ENCODE data around the gene ZMYND10. TPM values are rescaled to one million over a fixed set of nuclear protein-coding genes. Genes with fewer than 3 reads are reported as not detected.

The ZMYND10 gene
- total RNA-seq, 2 experiments from 2014 or later, result 1.6 TPM

GRCh38 chr3:50338965-50339364, 6.6 kb downstream of the ZMYND10 start:
- CTCF ChIA-PET, result interaction anchor here (0.7 to 3.4 kb wide), 7 partner anchors 10 to 271 kb away, joined by 3 to 35 read pairs (median 4); partner anchors contain the start of genes CYB561D2, GNAI2 and NPRL2
- POLR2A ChIA-PET, result interaction anchor here (0.7 to 3.6 kb wide), 5 partner anchors 11 to 277 kb away, joined by 6 to 28 read pairs (median 17); partner anchors contain the start of genes CYB561D2, HYAL3, NAA80 and NPRL2

- CTCF ChIA-PET, result interaction anchor here (0.5 to 3.4 kb wide), 10 partner anchors 8 to 404 kb away, joined by 3 to 35 read pairs (median 4); partner anchors contain the start of genes CYB561D2, GNAI2, HYAL3 and IFRD2
- POLR2A ChIA-PET, result interaction anchor here (0.6 to 3.6 kb wide), 23 partner anchors 9 to 274 kb away, joined by 3 to 28 read pairs (median 4); partner anchors contain the start of genes CISH, CYB561D2, GNAI2 and HEMK1
These were observed 8.2 kb downstream of the ZMYND10 start for GRCh38 chr3:50337175-50337861.

GRCh38 chr3:50336452-50337174, 8.9 kb downstream of the ZMYND10 start:
- CTCF ChIA-PET, result interaction anchor here (0.5 to 3.4 kb wide), 13 partner anchors 9 to 403 kb away, joined by 3 to 35 read pairs (median 3); partner anchors contain the start of genes CYB561D2, GNAI2, HYAL3 and IFRD2

GRCh38 chr3:50334339-50335075, 11.0 kb downstream of the ZMYND10 start:
- ChIA-PET POLR2A (interaction anchor here (1.0 to 1.9 kb wide), 2 partner anchors 16 to 35 kb away, joined by 3 to 6 read pairs; partner anchors contain the start of genes HYAL3 and NAA80), CTCF (interaction anchor here (1.0 to 2.1 kb wide), 3 partner anchors 10 to 62 kb away, joined by 3 to 8 read pairs (median 4); no protein-coding TSS in a partner anchor)

More at GRCh38 chr3:50336452-50337174, 8.9 kb downstream of the ZMYND10 start:
- POLR2A ChIA-PET, result interaction anchor here (0.6 to 3.6 kb wide), 19 partner anchors 8 to 275 kb away, joined by 3 to 28 read pairs (median 5); partner anchors contain the start of genes CISH, CYB561D2, GNAI2 and HEMK1

- ChIA-PET CTCF (interaction anchor here (1.0 to 2.1 kb wide), 3 partner anchors 9 to 61 kb away, joined by 3 to 8 read pairs (median 4); no protein-coding TSS in a partner anchor), POLR2A (interaction anchor here (1.0 to 1.9 kb wide), 2 partner anchors 15 to 35 kb away, joined by 3 to 6 read pairs; partner anchors contain the start of genes HYAL3 and NAA80)
These were observed 11.7 kb downstream of the ZMYND10 start for GRCh38 chr3:50333744-50334328.

- ChIA-PET CTCF (no interaction called here), POLR2A (interaction anchor here (2.0 kb wide), 1 partner anchor 9 kb away, joined by 7 read pairs; the partner anchor contains the start of gene RASSF1)
These were observed 14.1 kb downstream of the ZMYND10 start for GRCh38 chr3:50331364-50331907.

- ChIA-PET POLR2A (interaction anchor here (0.7 to 0.8 kb wide), 2 partner anchors 11 to 20 kb away, joined by 3 read pairs; partner anchors contain the start of genes CYB561D2, NPRL2 and RASSF1), CTCF (interaction anchor here (0.8 kb wide), 1 partner anchor 17 kb away, joined by 4 read pairs; no protein-coding TSS in a partner anchor)
These were observed 15.2 kb downstream of the ZMYND10 start for GRCh38 chr3:50330330-50330729.

- CTCF ChIA-PET, result interaction anchor here (0.6 to 1.7 kb wide), 9 partner anchors 9 to 100 kb away, joined by 3 to 7 read pairs (median 3); partner anchors contain the start of genes IFRD2 and RASSF1
These were observed 17.4 kb downstream of the ZMYND10 start, which contains the start of gene TUSC2 for GRCh38 chr3:50327943-50328691. Gene TUSC2, minus strand, starts transcription at chr3:50328223. Its CDS starts 124 bp downstream, at chr3:50328099.

GRCh38 chr3:50327129-50327528, 18.4 kb downstream of the ZMYND10 start:
- CTCF ChIA-PET, result interaction anchor here (0.6 to 1.7 kb wide), 9 partner anchors 10 to 99 kb away, joined by 3 to 7 read pairs (median 3); partner anchors contain the start of genes IFRD2 and RASSF1
- POLR2A ChIA-PET, result interaction anchor here (1.2 to 2.6 kb wide), 4 partner anchors 10 to 28 kb away, joined by 6 to 28 read pairs (median 10); partner anchors contain the start of genes CYB561D2, HYAL3, NAA80 and NPRL2

More at GRCh38 chr3:50327943-50328691, 17.4 kb downstream of the ZMYND10 start, which contains the start of gene TUSC2:
- POLR2A ChIA-PET, result interaction anchor here (0.6 to 2.6 kb wide), 10 partner anchors 9 to 608 kb away, joined by 3 to 28 read pairs (median 6); partner anchors contain the start of genes CYB561D2, HYAL3, IFRD2 and NAA80

GRCh38 chr3:50326182-50326541, 19.4 kb downstream of the ZMYND10 start:
- ChIA-PET POLR2A (no interaction called here), CTCF (no interaction called here)

GRCh38 chr3:50325497-50326181, 19.9 kb downstream of the ZMYND10 start:
- CTCF ChIA-PET, result interaction anchor here (0.6 kb wide), 1 partner anchor 489 kb away, joined by 5 read pairs; no protein-coding TSS in a partner anchor
- POLR2A ChIA-PET, result no interaction called here

- ChIA-PET POLR2A (interaction anchor here (0.6 to 0.7 kb wide), 2 partner anchors 27 to 337 kb away, joined by 4 read pairs; no protein-coding TSS in a partner anchor), CTCF (interaction anchor here (0.6 to 2.7 kb wide), 10 partner anchors 8 to 489 kb away, joined by 3 to 11 read pairs (median 4); partner anchors contain the start of genes HYAL1, HYAL3 and NAA80)
These were observed 20.4 kb downstream of the ZMYND10 start for GRCh38 chr3:50325113-50325480.

GRCh38 chr3:50324351-50325112, 21.0 kb downstream of the ZMYND10 start:
- CTCF ChIA-PET, result interaction anchor here (0.6 to 2.7 kb wide), 13 partner anchors 9 to 488 kb away, joined by 3 to 11 read pairs (median 4); partner anchors contain the start of genes HYAL1, HYAL3 and NAA80

GRCh38 chr3:50323614-50324199, 21.8 kb downstream of the ZMYND10 start:
- ChIA-PET POLR2A (interaction anchor here (0.5 to 1.2 kb wide), 3 partner anchors 8 to 24 kb away, joined by 3 to 5 read pairs (median 4); partner anchors contain the start of genes HYAL3 and NAA80), CTCF (interaction anchor here (0.9 to 2.7 kb wide), 11 partner anchors 9 to 131 kb away, joined by 3 to 11 read pairs (median 4); partner anchors contain the start of genes HYAL1, HYAL3 and NAA80)

More at GRCh38 chr3:50324351-50325112, 21.0 kb downstream of the ZMYND10 start:
- POLR2A ChIA-PET, result interaction anchor here (0.5 to 1.2 kb wide), 5 partner anchors 9 to 338 kb away, joined by 3 to 5 read pairs (median 4); partner anchors contain the start of genes HYAL3 and NAA80
